GM12872 (cell line): ENCODE data around the gene IQGAP1.

Experiments
- CTCF ChIP-seq: IDR thresholded peaks from 3 replicates; pipeline ENCODE4 v1.5.1; 2011; ENCODE audit warnings: low read depth, mild to moderate bottlenecking, low read length, moderate library complexity; ENCODE audit not compliant: insufficient read depth

Gene IQGAP1

GRCh38 chr15:90387534-90388461 is at the start of gene IQGAP1:
IQGAP1 (plus strand) TSS chr15:90388242; CDS start chr15:90388342, 100 bp downstream.
- TF ChIP-seq CTCF = no peak

GRCh38 chr15:90338532-90338931 is 49.5 kb upstream of the IQGAP1 start:
- no peak for TF ChIP-seq CTCF

GRCh38 chr15:90340345-90340744 is 47.7 kb upstream of the IQGAP1 start:
- no peak for TF ChIP-seq CTCF

GRCh38 chr15:90343302-90343790 is 44.7 kb upstream of the IQGAP1 start:
- TF ChIP-seq CTCF = no peak

- no peak for TF ChIP-seq CTCF
These were observed 43.4 kb upstream of the IQGAP1 start for GRCh38 chr15:90344662-90345061.

GRCh38 chr15:90345857-90346256 is 42.2 kb upstream of the IQGAP1 start:
- no peak for TF ChIP-seq CTCF

GRCh38 chr15:90348456-90348855 is 39.6 kb upstream of the IQGAP1 start:
- no peak for TF ChIP-seq CTCF
